ENCODE results near the gene ABLIM3.

The ABLIM3 gene

DNA sequence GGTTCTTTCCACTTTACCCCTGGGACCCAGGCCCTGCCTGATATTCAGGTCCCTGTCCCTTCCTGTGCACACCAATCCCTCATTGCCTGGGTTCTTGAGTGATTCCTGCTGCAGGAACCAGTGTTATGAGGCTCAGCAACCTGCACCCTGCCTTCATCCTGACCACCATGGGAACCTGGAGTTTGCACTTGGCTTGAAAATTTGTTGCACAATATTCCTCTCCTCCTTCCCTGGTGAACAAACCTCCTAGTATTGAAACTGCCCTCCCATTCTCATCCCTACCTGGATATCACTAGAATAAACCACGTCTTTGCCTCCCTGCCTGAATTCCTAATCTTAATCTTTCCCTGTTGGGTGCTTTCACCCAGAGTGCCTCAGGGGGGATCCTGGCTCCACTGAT, 78.3 kb downstream of the ABLIM3 start:
- no peak for DNase-seq (ENCODE audit: low read depth)

- no peak for DNase-seq (ENCODE audit: low read depth)
Measured at GRCh38 chr5:149220750-149221149, 79.5 kb downstream of the ABLIM3 start.

GRCh38 chr5:149221326-149221725, 80.0 kb downstream of the ABLIM3 start:
- no peak for DNase-seq (ENCODE audit: low read depth)

GRCh38 chr5:149221731-149222342, 80.5 kb downstream of the ABLIM3 start:
- DNase-seq (ENCODE audit: low read depth), result no peak

DNA sequence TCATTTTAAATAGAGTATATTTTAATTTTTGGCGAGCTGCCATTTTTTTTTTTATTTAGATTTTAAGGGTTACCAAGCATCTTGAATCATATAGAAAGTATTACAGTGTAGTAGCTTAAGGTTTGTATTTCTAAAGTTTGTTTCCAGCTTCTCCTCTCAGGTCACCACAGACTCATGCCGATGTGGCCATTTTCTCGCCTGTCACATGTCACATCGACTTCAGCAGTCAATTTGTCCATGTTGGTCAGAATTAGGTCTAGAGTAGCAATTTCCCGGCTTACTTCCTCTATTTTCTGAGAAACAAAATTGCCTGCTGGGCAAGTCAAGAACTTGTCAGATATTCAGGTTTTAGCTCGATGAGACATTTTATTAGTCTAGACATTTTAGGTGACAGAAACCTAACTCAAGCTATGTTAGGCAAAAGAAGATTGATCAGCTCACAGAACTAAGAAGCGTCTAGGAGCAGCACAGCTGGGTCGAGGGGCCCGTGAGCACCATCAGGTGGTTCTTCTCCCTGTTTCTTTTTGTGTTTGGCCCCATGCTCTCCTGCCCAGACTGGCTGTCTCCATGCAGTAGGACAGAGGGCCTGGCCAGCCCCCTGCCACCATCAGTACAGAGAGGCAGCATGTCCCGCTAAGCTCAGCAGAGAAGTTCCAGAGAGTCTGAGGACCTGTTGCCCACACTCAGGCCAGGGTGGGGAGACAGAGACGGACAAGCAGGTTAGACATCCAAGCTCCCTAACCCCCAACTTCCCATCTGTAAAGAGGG, 82.0 kb downstream of the ABLIM3 start:
- DNase-seq (ENCODE audit: low read depth), result no peak

DNA sequence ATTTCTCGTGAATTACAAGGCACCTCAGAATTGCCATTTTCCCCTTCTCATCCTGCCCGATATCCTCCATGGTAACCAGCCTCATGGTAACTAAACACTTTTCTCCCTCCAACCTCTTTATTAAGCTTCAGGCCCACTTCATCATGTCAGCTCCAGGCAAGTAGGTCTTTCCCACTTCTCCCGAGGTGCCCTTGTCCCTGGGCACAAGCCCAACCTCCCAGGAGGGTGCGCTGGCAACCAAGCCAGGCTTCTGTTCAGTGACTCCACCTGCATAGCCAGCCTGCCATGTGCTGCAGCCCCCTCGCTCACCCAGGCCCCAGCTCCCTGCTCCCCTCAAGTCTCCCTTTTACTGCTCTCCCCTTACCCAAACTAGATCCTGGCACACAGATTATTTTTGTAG, 83.0 kb downstream of the ABLIM3 start:
- no peak for DNase-seq (ENCODE audit: low read depth)

- DNase-seq (ENCODE audit: low read depth), result no peak
Measured at GRCh38 chr5:149227168-149227826, 86.0 kb downstream of the ABLIM3 start.

DNA sequence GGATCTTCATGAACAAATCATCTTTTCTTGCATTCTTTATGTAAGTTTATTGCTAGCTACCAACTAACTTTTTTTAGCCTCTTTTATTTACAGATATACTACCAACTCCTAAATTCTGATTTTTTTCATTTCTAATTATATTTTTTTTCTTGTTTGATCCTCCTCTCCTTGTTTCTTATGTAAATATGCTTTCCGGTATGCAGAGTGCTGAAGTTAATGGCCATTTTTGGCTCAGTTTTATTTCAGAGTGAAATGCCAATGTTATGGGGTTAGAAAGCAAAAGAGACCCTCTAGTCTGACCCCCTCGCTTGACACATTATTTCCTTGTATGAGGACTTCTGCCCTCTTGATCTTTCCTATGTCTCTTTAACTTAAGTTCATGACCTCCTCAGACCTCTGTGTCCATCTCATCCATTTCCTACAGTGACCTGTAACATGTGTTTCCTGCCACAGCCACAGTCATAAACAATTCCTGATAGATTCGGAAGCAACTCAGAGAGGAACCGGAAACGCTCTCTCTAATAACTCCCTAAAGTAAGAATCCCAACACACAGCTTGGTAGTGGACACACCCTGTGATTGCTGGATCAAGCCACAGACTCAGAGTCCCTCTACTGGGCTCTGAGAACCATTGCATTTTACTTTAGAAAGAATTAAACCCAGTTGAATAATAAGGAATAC, 87.5 kb downstream of the ABLIM3 start:
- no peak for DNase-seq (ENCODE audit: low read depth)

GRCh38 chr5:149229298-149229937, 88.1 kb downstream of the ABLIM3 start:
- DNase-seq (ENCODE audit: low read depth), result no peak

GRCh38 chr5:149235841-149236240, 94.5 kb downstream of the ABLIM3 start:
- DNase-seq (ENCODE audit: low read depth), result no peak

- DNase-seq (ENCODE audit: low read depth), result no peak
Measured at GRCh38 chr5:149237662-149238061, 96.4 kb downstream of the ABLIM3 start.

GRCh38 chr5:149238540-149238939, 97.2 kb downstream of the ABLIM3 start:
- no peak for DNase-seq (ENCODE audit: low read depth)

- no peak for DNase-seq (ENCODE audit: low read depth)
Measured at GRCh38 chr5:149239917-149240316, 98.6 kb downstream of the ABLIM3 start.

GRCh38 chr5:149240354-149240998, 99.2 kb downstream of the ABLIM3 start:
- peak; percentile 46 for DNase-seq (ENCODE audit: low read depth)

GRCh38 chr5:149242339-149242738, 101.0 kb downstream of the ABLIM3 start:
- DNase-seq (ENCODE audit: low read depth), result no peak

DNA sequence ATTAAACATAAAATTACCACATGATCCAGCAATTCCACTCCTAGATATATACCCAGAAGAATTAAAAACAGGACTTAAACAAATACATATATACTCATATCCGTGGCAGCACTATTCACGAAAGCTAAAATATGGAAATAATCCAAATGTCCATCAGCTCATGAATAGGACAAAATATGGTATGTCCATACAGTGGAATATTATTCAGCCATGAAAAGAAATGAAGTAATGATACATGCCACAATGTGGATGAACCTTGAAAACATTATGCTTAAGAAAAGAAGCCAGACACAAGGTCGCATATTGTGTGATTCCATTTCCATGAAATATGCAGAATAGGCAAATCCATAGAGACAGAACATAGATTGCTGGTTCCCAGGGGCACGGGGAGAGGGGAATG, 105.6 kb downstream of the ABLIM3 start:
- DNase-seq (ENCODE audit: low read depth), result no peak

GRCh38 chr5:149247726-149248125, 106.4 kb downstream of the ABLIM3 start:
- no peak for DNase-seq (ENCODE audit: low read depth)

DNA sequence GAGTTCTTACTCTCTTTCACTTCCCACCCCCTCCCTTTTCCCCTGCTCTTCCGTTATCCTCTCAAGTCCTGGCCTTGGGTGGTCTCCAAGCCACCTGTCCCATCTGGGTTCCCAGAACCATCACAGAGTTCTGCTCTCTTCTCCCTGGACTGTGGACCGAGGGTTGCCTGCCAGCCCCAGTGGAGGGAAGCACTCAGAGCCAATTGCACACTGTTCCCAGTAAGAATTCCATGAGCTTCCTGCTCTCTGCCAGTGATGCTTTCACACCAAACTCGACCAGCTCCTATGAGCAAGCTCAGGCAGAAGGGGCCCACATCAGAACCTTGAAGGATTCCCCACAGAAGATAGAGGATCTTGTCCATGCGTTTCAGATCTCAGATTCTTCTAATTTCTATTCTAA, 110.3 kb downstream of the ABLIM3 start:
- no peak for DNase-seq (ENCODE audit: low read depth)

DNA sequence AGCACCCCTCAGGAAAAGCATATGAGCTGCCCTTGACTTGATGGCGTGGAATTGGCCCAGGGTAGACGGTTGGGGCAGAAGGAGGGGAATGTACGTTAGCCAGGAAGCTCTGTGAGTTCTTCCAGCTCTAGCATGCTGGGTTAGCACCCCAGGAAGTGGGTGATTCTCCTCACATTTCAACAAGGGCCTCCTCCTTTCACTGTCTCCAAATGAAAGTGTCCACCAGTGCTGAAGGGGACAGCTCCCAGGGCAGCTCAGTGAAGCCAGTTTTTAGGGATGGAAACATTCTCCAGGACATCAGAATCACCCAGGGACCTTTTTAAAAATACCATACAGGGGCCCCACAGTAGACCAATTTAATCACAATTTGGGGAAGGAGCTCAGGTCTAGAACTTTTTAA, 113.2 kb downstream of the ABLIM3 start:
- no peak for DNase-seq (ENCODE audit: low read depth)

GRCh38 chr5:149256451-149256850, 115.2 kb downstream of the ABLIM3 start:
- no peak for DNase-seq (ENCODE audit: low read depth)

GRCh38 chr5:149257131-149257530, 115.8 kb downstream of the ABLIM3 start:
- DNase-seq (ENCODE audit: low read depth), result no peak

Data from stimulated activated CD8-positive, alpha-beta memory T cell treated with anti-CD3 and anti-CD28 coated beads, Interleukin-15, amount 100 ng/mL, for 1 hour (primary cell).